Natural killer cell (primary cell): ENCODE results near the gene LIMS2. TPM values are rescaled to one million over a fixed set of nuclear protein-coding genes. Genes with fewer than 3 reads are reported as not detected.
A peak's percentile ranks its signal among the peaks of the same experiment; 100 is the strongest.

Experiments used
- ATAC-seq, 3 donors: fragments of 150-1000 bp in 2 of 3; fragments of 200-7000 bp in 1 of 3; cut with Tn5 transposase; 1 replicate in 1 of 3; 2 replicates in 2 of 3; pipeline ENCODE4 v1.10.0; 2021; ENCODE audit warnings: mild to moderate bottlenecking in 2 of 3, moderate library complexity in 2 of 3
- DNase-seq, 2 donors: peaks; one replicate each; pipeline versions ENCODE4 v3.0.0 to v3.0.0-alpha.2; 2013 to 2021; ENCODE audit warnings: mixed read lengths in 1 of 2
- H3K27ac ChIP-seq: one replicate; pipeline ENCODE4 v1.5.1; 2013; ENCODE audit warnings: mild to moderate bottlenecking, low read length
- H3K27me3 ChIP-seq: one replicate; pipeline ENCODE4 v1.6.1; 2013; ENCODE audit warnings: low read length; ENCODE audit not compliant: control insufficient read depth, insufficient read depth
- H3K36me3 ChIP-seq: one replicate; pipeline ENCODE4 v1.6.1; 2013; ENCODE audit warnings: low read length; ENCODE audit not compliant: control insufficient read depth, insufficient read depth
- H3K4me1 ChIP-seq: one replicate; pipeline ENCODE4 v1.6.1; 2013; ENCODE audit warnings: low read length; ENCODE audit not compliant: control insufficient read depth, insufficient read depth
- H3K4me3 ChIP-seq: one replicate; pipeline ENCODE4 v1.5.1; 2013; ENCODE audit warnings: low read length
- H3K9me3 ChIP-seq: one replicate; pipeline ENCODE4 v1.6.1; 2013; ENCODE audit warnings: low read length; ENCODE audit not compliant: control insufficient read depth, insufficient read depth
- H3K27ac Mint-ChIP-seq, 2 donors: one replicate each; pipeline ENCODE4 v1.8.0; 2022; ENCODE audit warnings: mild to moderate bottlenecking in 2 of 2, mixed read lengths in 2 of 2, moderate library complexity in 1 of 2
- H3K27me3 Mint-ChIP-seq, 2 donors: one replicate each; pipeline ENCODE4 v1.8.0; 2022; ENCODE audit warnings: low read depth in 2 of 2, mixed read lengths in 2 of 2
- H3K36me3 Mint-ChIP-seq: one replicate; pipeline ENCODE4 v1.8.0; 2022; ENCODE audit warnings: mixed read lengths
- H3K4me1 Mint-ChIP-seq, 2 donors: one replicate each; pipeline ENCODE4 v1.8.0; 2022; ENCODE audit warnings: mixed read lengths in 2 of 2
- H3K4me3 Mint-ChIP-seq: one replicate; pipeline ENCODE4 v1.8.0; 2022; ENCODE audit warnings: mild to moderate bottlenecking, moderate library complexity, mixed read lengths
- H3K9me3 Mint-ChIP-seq, 2 donors: one replicate each; pipeline ENCODE4 v1.8.0; 2022; ENCODE audit warnings: mixed read lengths in 2 of 2
- CTCF ChIP-seq: fragments of 200-600 bp; IDR thresholded peaks from one replicate; pipeline ENCODE4 v1.8.0; 2022; ENCODE audit warnings: antibody characterized with exemption
- WGBS: methylation state at CpG from one replicate; pipeline ENCODE4 v1.1.7; 2013; ENCODE audit warnings: missing lambda C conversion rate; ENCODE audit not compliant: insufficient coverage; 5-methylcytosine and 5-hydroxymethylcytosine counted together
- intact Hi-C: fragments of 100-400 bp; cut with micrococcal nuclease; formaldehyde crosslinking; loops from one replicate; pipeline ENCODE4 v1.14.2; 2022
- total RNA-seq, 4 donors: library from RNA; stranded (reverse); fragments of 120-200 nt in 1 of 4; gene quantifications; one replicate each; pipeline versions ENCODE4 v1.2.3 to v1.2.4, GENCODE V29; 2013 to 2022

The LIMS2 gene
- total RNA-seq, 3 donors from 2014 or later (not counting 1 experiment from before 2014, with no cell fraction given): 0.15 to 0.16 TPM; not detected in 1

GRCh38 chr2:127678991-127679390 lies 3.7 kb upstream of the LIMS2 start:
- Histone ChIP-seq H3K4me3 (no peak overlapping the region), H3K4me1 (peaks cover 16% of the 10 kb centered on the region), H3K9me3 (no peaks in the 10 kb centered on the region), H3K27ac (no peak overlapping the region), H3K36me3 (no peaks in the 10 kb centered on the region), H3K27me3 (peaks cover 15% of the 10 kb centered on the region)
- ATAC-seq (no peak), DNase-seq (no peak)
- Mint-ChIP-seq H3K9me3 (no peaks in the 10 kb centered on the region), H3K27me3 (peaks cover 34 to 54% of the 10 kb centered on the region in 2 donors), H3K4me1 (peaks cover 5 to 9% of the 10 kb centered on the region in 2 donors), H3K27ac (no peak overlapping the region), H3K36me3 (no peaks in the 10 kb centered on the region), H3K4me3 (no peak overlapping the region)
- intact Hi-C loops: no loop called here
- no peak for TF ChIP-seq CTCF
- 93% methylated on average over 6 of the region's 6 CpGs for WGBS

- intact Hi-C loops: no loop called here
- WGBS: 84% methylated on average over 10 of the region's 10 CpGs
- Histone ChIP-seq H3K9me3 (no peaks in the 10 kb centered on the region), H3K36me3 (no peaks in the 10 kb centered on the region), H3K4me1 (peaks cover 16% of the 10 kb centered on the region), H3K4me3 (no peak overlapping the region), H3K27ac (no peak overlapping the region), H3K27me3 (peaks cover 16% of the 10 kb centered on the region)
- H3K27me3 Mint-ChIP-seq: peaks cover 37 to 54% of the 10 kb centered on the region in 2 donors
- H3K4me3 Mint-ChIP-seq: no peak overlapping the region
- H3K36me3 Mint-ChIP-seq: no peaks in the 10 kb centered on the region
- ATAC-seq (no peak), DNase-seq (no peak)
- no peak for TF ChIP-seq CTCF
- H3K4me1 Mint-ChIP-seq: peaks cover 5 to 9% of the 10 kb centered on the region in 2 donors
- H3K9me3 Mint-ChIP-seq: no peaks in the 10 kb centered on the region
- no peak overlapping the region for H3K27ac Mint-ChIP-seq
Measured at GRCh38 chr2:127678531-127678930, 3.2 kb upstream of the LIMS2 start.

- H3K4me3 Mint-ChIP-seq: no peak overlapping the region
- Histone ChIP-seq H3K4me3 (no peak overlapping the region), H3K9me3 (no peaks in the 10 kb centered on the region), H3K36me3 (no peaks in the 10 kb centered on the region), H3K27me3 (peaks cover 19% of the 10 kb centered on the region), H3K4me1 (peaks cover 16% of the 10 kb centered on the region), H3K27ac (no peak overlapping the region)
- intact Hi-C loops: no loop called here
- no peaks in the 10 kb centered on the region for H3K9me3 Mint-ChIP-seq
- ATAC-seq (no peak), DNase-seq (peak in 1 of 2 donors; percentile 10)
- peaks cover 5 to 9% of the 10 kb centered on the region in 2 donors for H3K4me1 Mint-ChIP-seq
- WGBS: 100% methylated on average over 2 of the region's 2 CpGs
- peaks cover 48 to 70% of the 10 kb centered on the region in 2 donors for H3K27me3 Mint-ChIP-seq
- no peak for TF ChIP-seq CTCF
- H3K27ac Mint-ChIP-seq: no peak overlapping the region
- H3K36me3 Mint-ChIP-seq: no peaks in the 10 kb centered on the region
Measured at GRCh38 chr2:127676906-127677305, 1.6 kb upstream of the LIMS2 start.
